BE2C (cell line): ENCODE data around the gene AMPH.

Source experiments
- DNase-seq: peaks from one replicate; pipeline ENCODE4 v3.0.0-alpha.2; 2020
- H3K27me3 ChIP-seq: fragments of 250-450 bp; sonication (Bioruptor Pico); 2 replicates; pipeline ENCODE4 v1.5.1; 2020; ENCODE audit warnings: mild to moderate bottlenecking
- H3K36me3 ChIP-seq: fragments of 250-450 bp; sonication (Bioruptor Pico); 2 replicates; pipeline ENCODE4 v1.5.1; 2020; ENCODE audit warnings: mild to moderate bottlenecking
- H3K4me1 ChIP-seq: fragments of 250-450 bp; sonication (Bioruptor Pico); 2 replicates; pipeline ENCODE4 v1.5.1; 2020
- H3K4me3 ChIP-seq: 2 replicates; pipeline ENCODE4 v1.5.1; 2011; ENCODE audit warnings: low read depth, low read length
- H3K9me3 ChIP-seq: fragments of 250-450 bp; sonication (Bioruptor Pico); 2 replicates; pipeline ENCODE4 v1.5.1; 2020
- CTCF ChIP-seq: IDR thresholded peaks from 2 replicates; pipeline ENCODE4 v1.5.1; 2012; ENCODE audit warnings: mild to moderate bottlenecking, low read depth, low read length

The AMPH gene

DNA sequence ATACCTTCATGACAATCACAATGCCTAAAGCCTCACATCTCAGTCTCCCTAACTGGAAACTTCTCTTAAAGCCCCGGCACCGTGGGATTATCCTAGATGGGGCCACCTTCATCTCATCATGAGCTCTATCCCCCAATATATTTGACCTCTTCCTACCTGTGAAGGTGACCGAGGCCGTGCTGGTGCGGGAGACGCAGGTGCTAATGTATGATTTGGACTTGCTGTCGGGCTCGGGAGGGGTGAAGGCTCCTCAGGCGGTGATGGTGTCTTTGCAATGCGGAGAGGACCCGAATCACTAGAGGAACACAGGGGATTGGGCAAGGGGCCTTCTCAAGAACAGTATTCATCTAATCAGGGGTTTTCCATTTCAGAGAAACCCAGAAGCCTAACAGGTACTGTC, 168.4 kb downstream of the AMPH start:
- H3K4me3 ChIP-seq: no peak overlapping the region
- no peak for DNase-seq

GRCh38 chr7:38461887-38462286, 169.3 kb downstream of the AMPH start:
- no peak for TF ChIP-seq CTCF
- Histone ChIP-seq H3K27me3 (no peaks in the 10 kb centered on the region), H3K9me3 (no peaks in the 10 kb centered on the region), H3K36me3 (no peaks in the 10 kb centered on the region), H3K4me1 (no peaks in the 10 kb centered on the region), H3K4me3 (no peak overlapping the region)
- DNase-seq: no peak

More for the DNA sequence above, 168.4 kb downstream of the AMPH start:
- TF ChIP-seq CTCF: no peak
- Histone ChIP-seq H3K9me3 (no peaks in the 10 kb centered on the region), H3K4me1 (no peaks in the 10 kb centered on the region), H3K36me3 (no peaks in the 10 kb centered on the region), H3K27me3 (no peaks in the 10 kb centered on the region)

DNA sequence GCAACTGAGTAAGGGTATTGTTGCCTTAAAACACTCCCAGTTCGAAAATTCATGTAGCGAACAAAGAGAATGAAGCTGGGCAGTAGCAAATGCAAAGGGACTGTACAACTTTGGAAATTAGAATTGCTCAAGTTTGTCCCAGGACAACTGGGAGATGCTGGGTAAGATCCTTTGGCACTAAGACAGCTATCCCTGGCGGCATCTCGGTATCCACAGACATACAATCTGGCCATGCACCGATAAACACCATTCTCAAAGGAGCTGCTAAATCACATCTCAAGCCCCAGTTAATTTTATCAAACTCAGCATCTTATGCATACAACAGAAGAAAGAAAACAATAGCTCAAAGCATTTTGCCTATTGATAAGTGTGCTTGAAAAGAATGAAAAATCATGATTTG, 177.3 kb downstream of the AMPH start:
- TF ChIP-seq CTCF: no peak
- DNase-seq: no peak
- H3K9me3 ChIP-seq: no peaks in the 10 kb centered on the region
- H3K4me3 ChIP-seq: no peak overlapping the region
- no peaks in the 10 kb centered on the region for H3K27me3 ChIP-seq
- no peaks in the 10 kb centered on the region for H3K4me1 ChIP-seq
- H3K36me3 ChIP-seq: no peaks in the 10 kb centered on the region

DNA sequence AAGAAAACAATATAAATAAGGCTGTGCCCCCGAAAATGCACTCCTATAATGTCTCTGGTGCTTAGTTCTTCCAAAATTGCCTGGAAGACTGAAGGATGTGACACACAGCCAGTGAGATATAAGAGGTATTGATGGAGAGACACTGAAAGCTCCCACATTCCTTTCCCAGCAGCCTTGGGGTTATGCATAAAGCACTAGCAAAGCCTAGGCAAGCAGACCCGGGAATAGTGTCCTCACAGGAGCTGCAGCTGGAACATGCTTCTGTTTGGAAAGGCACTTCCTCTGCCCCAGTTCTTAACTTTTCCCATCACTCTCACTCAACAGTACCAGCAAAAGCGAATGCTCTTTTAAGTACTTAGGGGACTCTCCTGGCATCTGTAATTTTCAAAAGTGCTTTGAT, 178.0 kb downstream of the AMPH start:
- Histone ChIP-seq H3K4me1 (no peaks in the 10 kb centered on the region), H3K36me3 (no peaks in the 10 kb centered on the region), H3K4me3 (no peak overlapping the region), H3K27me3 (no peaks in the 10 kb centered on the region), H3K9me3 (no peaks in the 10 kb centered on the region)
- TF ChIP-seq CTCF: no peak
- DNase-seq: no peak

DNA sequence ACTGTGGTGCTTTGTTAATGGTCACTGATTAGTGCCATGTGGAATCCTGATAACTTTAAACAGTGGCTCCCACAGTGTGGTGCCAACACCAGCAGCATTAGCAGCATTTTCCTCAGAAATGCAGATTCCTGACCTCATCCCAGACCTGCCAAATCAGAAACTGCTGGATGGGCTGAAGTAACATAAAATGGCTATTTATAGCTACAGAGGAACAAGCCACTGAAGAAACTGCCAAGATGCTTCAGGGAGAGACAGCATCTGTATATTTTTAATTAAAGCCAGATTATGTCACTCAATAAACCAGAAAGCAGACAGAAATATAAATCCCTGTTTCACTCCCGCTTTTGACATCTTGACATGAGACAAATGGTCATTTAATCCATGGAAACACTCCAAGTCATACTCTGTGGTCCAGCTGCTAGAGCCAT, 178.5 kb downstream of the AMPH start:
- DNase-seq: no peak
- Histone ChIP-seq H3K9me3 (no peaks in the 10 kb centered on the region), H3K4me3 (no peak overlapping the region), H3K36me3 (no peaks in the 10 kb centered on the region), H3K27me3 (no peaks in the 10 kb centered on the region), H3K4me1 (no peaks in the 10 kb centered on the region)
- no peak for TF ChIP-seq CTCF

- Histone ChIP-seq H3K4me1 (no peaks in the 10 kb centered on the region), H3K36me3 (no peaks in the 10 kb centered on the region), H3K27me3 (no peaks in the 10 kb centered on the region), H3K9me3 (no peaks in the 10 kb centered on the region), H3K4me3 (no peak overlapping the region)
- 0 out of 2 replicates have a peak, but pooled peaks have one; percentile 11 for TF ChIP-seq CTCF
- DNase-seq: no peak
These were observed 179.3 kb downstream of the AMPH start for GRCh38 chr7:38451840-38452239.
